ENCODE results near the gene CDC73.
"Not testable (repeated sequence)": the region's sequence is repeated elsewhere in the genome, so short reads cannot be mapped to it uniquely, and the experiment has no call there.

Gene CDC73

GRCh38 chr1:193231146-193231545 is 109.3 kb downstream of the CDC73 start:
- not testable (repeated sequence) for DNase-seq (ENCODE audit: low read depth)

- no peak for DNase-seq (ENCODE audit: low read depth)
Measured at GRCh38 chr1:193234530-193234929, 112.7 kb downstream of the CDC73 start.

- no peak for DNase-seq (ENCODE audit: low read depth)
Measured at GRCh38 chr1:193237381-193237978, 115.6 kb downstream of the CDC73 start.

- no peak for DNase-seq (ENCODE audit: low read depth)
Measured at GRCh38 chr1:193240609-193241008, 118.8 kb downstream of the CDC73 start.

GRCh38 chr1:193241132-193241827 is 119.4 kb downstream of the CDC73 start:
- no peak for DNase-seq (ENCODE audit: low read depth)

GRCh38 chr1:193242000-193242399 is 120.2 kb downstream of the CDC73 start:
- no peak for DNase-seq (ENCODE audit: low read depth)

GRCh38 chr1:193249187-193249586 is 127.4 kb downstream of the CDC73 start:
- DNase-seq (ENCODE audit: low read depth), result no peak

- DNase-seq (ENCODE audit: low read depth), result no peak
Measured at GRCh38 chr1:193251950-193252349, 130.1 kb downstream of the CDC73 start.

GRCh38 chr1:193256019-193256418 is 134.2 kb downstream of the CDC73 start:
- no peak for DNase-seq (ENCODE audit: low read depth)

- DNase-seq (ENCODE audit: low read depth), result no peak
Measured at GRCh38 chr1:193259636-193260035, 137.8 kb downstream of the CDC73 start.

- peak; percentile 3 for DNase-seq (ENCODE audit: low read depth)
Measured at GRCh38 chr1:193260056-193260745, 138.4 kb downstream of the CDC73 start.

- DNase-seq (ENCODE audit: low read depth), result no peak
Measured at GRCh38 chr1:193260896-193261295, 139.1 kb downstream of the CDC73 start.

GRCh38 chr1:193262661-193263060 is 140.8 kb downstream of the CDC73 start:
- DNase-seq (ENCODE audit: low read depth), result no peak

GRCh38 chr1:193264313-193265065 is 142.7 kb downstream of the CDC73 start:
- DNase-seq (ENCODE audit: low read depth), result peak; percentile 75

GRCh38 chr1:193265716-193266115 is 143.9 kb downstream of the CDC73 start:
- DNase-seq (ENCODE audit: low read depth), result no peak

GRCh38 chr1:193266794-193267193 is 145.0 kb downstream of the CDC73 start:
- not testable (repeated sequence) for DNase-seq (ENCODE audit: low read depth)

- peak; percentile 84 for DNase-seq (ENCODE audit: low read depth)
Measured at GRCh38 chr1:193270996-193271395, 149.2 kb downstream of the CDC73 start.

- no peak for DNase-seq (ENCODE audit: low read depth)
Measured at GRCh38 chr1:193275773-193276172, 153.9 kb downstream of the CDC73 start.

- no peak for DNase-seq (ENCODE audit: low read depth)
Measured at GRCh38 chr1:193278968-193279367, 157.1 kb downstream of the CDC73 start.

GRCh38 chr1:193281894-193282293 is 160.1 kb downstream of the CDC73 start:
- no peak for DNase-seq (ENCODE audit: low read depth)

GRCh38 chr1:193283016-193283415 is 161.2 kb downstream of the CDC73 start:
- peak; percentile 83 for DNase-seq (ENCODE audit: low read depth)

GRCh38 chr1:193284219-193284618 is 162.4 kb downstream of the CDC73 start:
- no peak for DNase-seq (ENCODE audit: low read depth)

GRCh38 chr1:193285641-193286040 is 163.8 kb downstream of the CDC73 start:
- DNase-seq (ENCODE audit: low read depth), result peak; percentile 13

Data from EH (cell line).